Measurements from ENCODE around the gene FAM98B.

FAM98B gene

GRCh38 chr15:38438031-38438986 lies 15.6 kb upstream of the FAM98B start:
- Histone ChIP-seq H3K79me2 (ENCODE audit: low read length) (no peaks in the 10 kb centered on the region), H3K4me1 (ENCODE audit: low read length) (peaks cover 12% of the 10 kb centered on the region), H3K36me3 (replicated peaks; ENCODE audit: insufficient read depth, low read length) (no peaks in the 10 kb centered on the region), H3K27ac (ENCODE audit: low read length) (no peak overlapping the region), H2AFZ (ENCODE audit: low read length) (no peak overlapping the region), H4K20me1 (ENCODE audit: insufficient read depth, low read length) (no peaks in the 10 kb centered on the region), H3F3A (ENCODE audit: insufficient read depth, low read length) (no peaks in the 10 kb centered on the region), H3K4me2 (ENCODE audit: low read depth, low read length) (no peak overlapping the region), H3K9me3 (replicated peaks; ENCODE audit: insufficient read depth, low read length) (no peaks in the 10 kb centered on the region), H3K27me3 (replicated peaks; ENCODE audit: insufficient read depth, low read length) (no peaks in the 10 kb centered on the region), H3K9ac (ENCODE audit: low read length) (no peak overlapping the region), H3K9me2 (replicated peaks; ENCODE audit: insufficient read depth, low read length) (no peaks in the 10 kb centered on the region), H3K4me3 (ENCODE audit: low read length) (no peak overlapping the region)
- TF ChIP-seq EZH2phosphoT487 (IDR thresholded peaks at IDR 0.05; ENCODE audit: low read length): no peak
- no peak for TF ChIP-seq EZH2 (optimal IDR thresholded peaks at IDR 0.05; ENCODE audit: low read depth, low read length)
- no peak for TF ChIP-seq CTCF (IDR thresholded peaks at IDR 0.05; ENCODE audit: low read length)
- DNase-seq: no peak

GRCh38 chr15:38440353-38441129 lies 13.4 kb upstream of the FAM98B start:
- Histone ChIP-seq H3K9ac (ENCODE audit: low read length) (0 out of 2 replicates have a peak overlapping the region, but pooled peaks have one; percentile 13), H3K9me3 (replicated peaks; ENCODE audit: insufficient read depth, low read length) (no peaks in the 10 kb centered on the region), H3K4me3 (ENCODE audit: low read length) (no peak overlapping the region), H3K4me2 (ENCODE audit: low read depth, low read length) (peak overlapping the region; percentile 45; the same call in 1 of the 2 replicates), H2AFZ (ENCODE audit: low read length) (peak overlapping the region; percentile 91), H3F3A (ENCODE audit: insufficient read depth, low read length) (no peaks in the 10 kb centered on the region), H4K20me1 (ENCODE audit: insufficient read depth, low read length) (no peaks in the 10 kb centered on the region), H3K27me3 (replicated peaks; ENCODE audit: insufficient read depth, low read length) (no peaks in the 10 kb centered on the region), H3K36me3 (replicated peaks; ENCODE audit: insufficient read depth, low read length) (no peaks in the 10 kb centered on the region), H3K27ac (ENCODE audit: low read length) (no peak overlapping the region), H3K9me2 (replicated peaks; ENCODE audit: insufficient read depth, low read length) (no peaks in the 10 kb centered on the region), H3K79me2 (ENCODE audit: low read length) (no peaks in the 10 kb centered on the region), H3K4me1 (ENCODE audit: low read length) (peaks cover 7% of the 10 kb centered on the region)
- peak; percentile 97 for TF ChIP-seq CTCF (IDR thresholded peaks at IDR 0.05; ENCODE audit: low read length)
- TF ChIP-seq EZH2 (optimal IDR thresholded peaks at IDR 0.05; ENCODE audit: low read depth, low read length): no peak
- DNase-seq: peak; percentile 64

GRCh38 chr15:38441130-38441519 lies 12.8 kb upstream of the FAM98B start:
- H3K79me2 ChIP-seq (ENCODE audit: low read length): no peaks in the 10 kb centered on the region
- H3F3A ChIP-seq (ENCODE audit: insufficient read depth, low read length): no peaks in the 10 kb centered on the region
- H3K27ac ChIP-seq (ENCODE audit: low read length): no peak overlapping the region
- no peaks in the 10 kb centered on the region for H3K9me2 ChIP-seq (replicated peaks; ENCODE audit: insufficient read depth, low read length)
- no peak overlapping the region for H3K4me2 ChIP-seq (ENCODE audit: low read depth, low read length)
- H3K9me3 ChIP-seq (replicated peaks; ENCODE audit: insufficient read depth, low read length): no peaks in the 10 kb centered on the region
- H3K9ac ChIP-seq (ENCODE audit: low read length): no peak overlapping the region
- no peak for DNase-seq
- peaks cover 7% of the 10 kb centered on the region for H3K4me1 ChIP-seq (ENCODE audit: low read length)
- no peak overlapping the region for H3K4me3 ChIP-seq (ENCODE audit: low read length)
- H2AFZ ChIP-seq (ENCODE audit: low read length): peak overlapping the region; percentile 91; the same call in 1 of the 2 replicates
- TF ChIP-seq EZH2 (optimal IDR thresholded peaks at IDR 0.05; ENCODE audit: low read depth, low read length): no peak
- no peak for TF ChIP-seq EZH2phosphoT487 (IDR thresholded peaks at IDR 0.05; ENCODE audit: low read length)
- TF ChIP-seq CTCF (IDR thresholded peaks at IDR 0.05; ENCODE audit: low read length): no peak
- no peaks in the 10 kb centered on the region for H3K36me3 ChIP-seq (replicated peaks; ENCODE audit: insufficient read depth, low read length)
- H3K27me3 ChIP-seq (replicated peaks; ENCODE audit: insufficient read depth, low read length): no peaks in the 10 kb centered on the region
- no peaks in the 10 kb centered on the region for H4K20me1 ChIP-seq (ENCODE audit: insufficient read depth, low read length)

Measured in MM.1S (cell line).